GM23338 (cell line): ENCODE data around the gene CCDC122.

ENCODE experiments used
- CTCF ChIP-seq, 2 experiments: fragments of 200-600 bp in 1 of 2; sonication (generic) in 1 of 2; conservative IDR thresholded peaks; 2 replicates each; pipeline versions ENCODE4 v1.5.1 to v1.6.1; 2016 to 2017; ENCODE audit warnings: antibody characterized with exemption in 2 of 2, low read depth in 2 of 2, mild to moderate bottlenecking in 2 of 2, moderate library complexity in 1 of 2
- ETS1 ChIP-seq: IDR thresholded peaks from 2 replicates; pipeline ENCODE4 v1.6.1; 2016; ENCODE audit warnings: antibody characterized with exemption
- EZH2 ChIP-seq: fragments of 200-600 bp; sonication (generic); IDR thresholded peaks from one replicate; pipeline ENCODE4 v1.8.0; 2017; ENCODE audit warnings: antibody characterized with exemption, mild to moderate bottlenecking, low read depth; ENCODE audit not compliant: unreplicated experiment
- EZH2phosphoT487 ChIP-seq: fragments of 200-600 bp; sonication (generic); IDR thresholded peaks from one replicate; pipeline ENCODE4 v1.8.1; 2018; ENCODE audit warnings: antibody characterized with exemption; ENCODE audit not compliant: unreplicated experiment

DNA sequence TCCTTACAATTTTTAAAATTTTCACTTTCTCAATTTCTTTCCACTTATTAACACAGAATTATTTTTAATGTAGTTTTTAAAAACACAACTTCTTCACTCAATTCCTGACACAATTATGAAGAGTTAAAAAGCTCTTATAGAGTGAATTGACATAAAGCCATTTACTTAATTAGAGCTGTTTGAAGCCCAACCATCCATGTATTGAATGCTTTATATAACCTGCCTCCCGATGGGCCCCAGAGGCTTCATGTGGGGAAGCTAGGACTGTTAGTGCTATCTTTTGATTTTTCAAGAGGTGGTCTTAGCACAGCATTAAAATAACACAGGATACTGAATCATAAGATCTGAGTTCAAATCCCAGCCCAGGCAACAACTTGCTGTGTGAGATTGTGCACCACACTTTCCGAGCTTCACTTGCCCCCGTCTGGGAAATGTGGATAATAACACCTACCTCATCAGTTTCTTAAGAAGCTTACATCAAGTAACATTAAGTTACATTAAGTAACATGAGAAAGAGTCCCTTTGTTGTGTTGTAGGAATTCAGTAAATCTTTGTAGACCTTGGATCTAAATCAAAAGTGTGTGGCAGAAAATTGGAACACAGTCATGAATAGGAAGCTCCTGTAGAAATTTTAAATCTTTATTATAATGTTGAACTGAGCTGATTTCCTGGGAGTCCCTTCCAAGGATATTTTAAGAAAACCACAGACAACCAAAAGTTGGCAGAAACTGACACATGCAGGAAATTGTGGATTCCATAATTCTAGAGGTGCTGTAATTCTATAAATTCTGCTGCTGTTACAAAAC is 87.3 kb downstream of the CCDC122 start:
- TF ChIP-seq CTCF (conservative IDR thresholded peaks at IDR 0.05; ENCODE audit: low read depth in 2 of 2) (no peak), EZH2phosphoT487 (no peak), EZH2 (no peak), ETS1 (no peak)
